HG03175 (cell line): ENCODE results near the gene SDK1.

Experiments used
- ATAC-seq: cut with Tn5 transposase; IDR thresholded peaks from one replicate; pipeline ENCODE4 v1.9.1; 2021; ENCODE audit warnings: mild to moderate bottlenecking, moderate library complexity; ENCODE audit not compliant: unreplicated experiment

SDK1 gene

GRCh38 chr7:4137552-4137951, 836.5 kb downstream of the SDK1 start:
- no peak for ATAC-seq

GRCh38 chr7:4138866-4139265, 837.8 kb downstream of the SDK1 start:
- no peak for ATAC-seq

- no peak for ATAC-seq
Observed at GRCh38 chr7:4139656-4140625, 838.9 kb downstream of the SDK1 start.

- ATAC-seq: no peak
Observed at GRCh38 chr7:4140933-4141332, 839.9 kb downstream of the SDK1 start.

GRCh38 chr7:4143006-4143405, 842.0 kb downstream of the SDK1 start:
- no peak for ATAC-seq

- no peak for ATAC-seq
Observed at GRCh38 chr7:4143511-4144171, 842.6 kb downstream of the SDK1 start.

GRCh38 chr7:4144172-4144701, 843.2 kb downstream of the SDK1 start:
- ATAC-seq: no peak

- ATAC-seq: no peak
Observed at GRCh38 chr7:4144811-4145510, 843.9 kb downstream of the SDK1 start.

- ATAC-seq: no peak
Observed at GRCh38 chr7:4145576-4145975, 844.5 kb downstream of the SDK1 start.

GRCh38 chr7:4147926-4148620, 847.0 kb downstream of the SDK1 start:
- no peak for ATAC-seq

- no peak for ATAC-seq
Observed at GRCh38 chr7:4149236-4149635, 848.2 kb downstream of the SDK1 start.

GRCh38 chr7:4149645-4150044, 848.6 kb downstream of the SDK1 start:
- no peak for ATAC-seq

GRCh38 chr7:4150731-4151130, 849.7 kb downstream of the SDK1 start:
- no peak for ATAC-seq

GRCh38 chr7:4151524-4151923, 850.5 kb downstream of the SDK1 start:
- ATAC-seq: no peak

GRCh38 chr7:4151926-4152549, 851.0 kb downstream of the SDK1 start:
- ATAC-seq: no peak

GRCh38 chr7:4154882-4155535, 854.0 kb downstream of the SDK1 start:
- no peak for ATAC-seq

- no peak for ATAC-seq
Observed at GRCh38 chr7:4156190-4156589, 855.1 kb downstream of the SDK1 start.

- ATAC-seq: no peak
Observed at GRCh38 chr7:4157651-4158050, 856.6 kb downstream of the SDK1 start.

- ATAC-seq: no peak
Observed at GRCh38 chr7:4158441-4159153, 857.5 kb downstream of the SDK1 start.
